MM.1S (cell line): ENCODE results near the gene ROBO2.

ENCODE experiments used
- DNase-seq: peaks from one replicate; pipeline ENCODE4 v3.0.0-alpha.2; 2015
- H2AFZ ChIP-seq: fragments of 300-600 bp; sonication (generic); 2 replicates; pipeline ENCODE4 v1.6.0; 2016; ENCODE audit warnings: antibody characterized with exemption, low read length
- H3F3A ChIP-seq: fragments of 300-600 bp; sonication (generic); 2 replicates; pipeline ENCODE4 v1.6.1; 2016; ENCODE audit warnings: mild to moderate bottlenecking, antibody characterized with exemption, low read length, moderate library complexity, mixed read lengths; ENCODE audit not compliant: insufficient read depth
- H3K27ac ChIP-seq: fragments of 300-600 bp; sonication (generic); 2 replicates; pipeline ENCODE4 v1.5.1; 2016; ENCODE audit warnings: mild to moderate bottlenecking, low read length
- H3K27me3 ChIP-seq: fragments of 300-600 bp; sonication (generic); replicated peaks from 2 replicates; pipeline ENCODE4 v1.6.0; 2016; ENCODE audit warnings: low read length; ENCODE audit not compliant: insufficient read depth
- H3K36me3 ChIP-seq: fragments of 300-600 bp; sonication (generic); replicated peaks from 2 replicates; pipeline ENCODE4 v1.6.1; 2016; ENCODE audit warnings: mild to moderate bottlenecking, low read length, mixed read lengths; ENCODE audit not compliant: insufficient read depth
- H3K4me1 ChIP-seq: fragments of 300-600 bp; sonication (generic); 2 replicates; pipeline ENCODE4 v1.6.1; 2016; ENCODE audit warnings: low read length, mixed read lengths
- H3K4me2 ChIP-seq: fragments of 300-600 bp; sonication (generic); 2 replicates; pipeline ENCODE4 v1.6.0; 2016; ENCODE audit warnings: low read depth, low read length
- H3K4me3 ChIP-seq: fragments of 300-600 bp; sonication (generic); 2 replicates; pipeline ENCODE4 v1.5.1; 2016; ENCODE audit warnings: low read length, mixed read lengths
- H3K79me2 ChIP-seq: fragments of 300-600 bp; sonication (generic); 2 replicates; pipeline ENCODE4 v1.6.1; 2016; ENCODE audit warnings: mixed run types, low read length, mixed read lengths
- H3K9ac ChIP-seq: fragments of 300-600 bp; sonication (generic); 2 replicates; pipeline ENCODE4 v1.6.1; 2016; ENCODE audit warnings: low read length, mixed read lengths
- H3K9me2 ChIP-seq: fragments of 300-600 bp; sonication (generic); replicated peaks from 2 replicates; pipeline ENCODE4 v1.6.1; 2016; ENCODE audit warnings: mild to moderate bottlenecking, low read length, mixed read lengths; ENCODE audit not compliant: insufficient read depth
- H3K9me3 ChIP-seq: fragments of 300-600 bp; sonication (generic); replicated peaks from 2 replicates; pipeline ENCODE4 v1.6.1; 2016; ENCODE audit warnings: mild to moderate bottlenecking, low read length, mixed read lengths; ENCODE audit not compliant: insufficient read depth
- H4K20me1 ChIP-seq: fragments of 300-600 bp; sonication (generic); 2 replicates; pipeline ENCODE4 v1.6.1; 2016; ENCODE audit warnings: mild to moderate bottlenecking, low read length, moderate library complexity, mixed read lengths; ENCODE audit not compliant: insufficient read depth
- CTCF ChIP-seq: fragments of 300-600 bp; sonication (generic); IDR thresholded peaks from 2 replicates; pipeline ENCODE4 v1.5.1; 2016; ENCODE audit warnings: antibody characterized with exemption, low read length, mixed read lengths
- EZH2 ChIP-seq: fragments of 300-600 bp; sonication (generic); optimal IDR thresholded peaks from 2 replicates; pipeline ENCODE3; 2017; ENCODE audit warnings: low read depth, mild to moderate bottlenecking, antibody characterized with exemption, low read length, mixed read lengths
- EZH2phosphoT487 ChIP-seq: fragments of 300-600 bp; sonication (generic); IDR thresholded peaks from 2 replicates; pipeline ENCODE4 v1.6.1; 2018; ENCODE audit warnings: antibody characterized with exemption, low read length

ROBO2 gene

GRCh38 chr3:77242371-77242770 is 202.5 kb downstream of the ROBO2 start:
- H2AFZ ChIP-seq: no peak overlapping the region
- no peak overlapping the region for H3K4me3 ChIP-seq
- H3K4me1 ChIP-seq: no peaks in the 10 kb centered on the region
- H3K36me3 ChIP-seq: no peaks in the 10 kb centered on the region
- no peaks in the 10 kb centered on the region for H3K27me3 ChIP-seq
- H3K9me2 ChIP-seq: no peaks in the 10 kb centered on the region
- H3K79me2 ChIP-seq: no peaks in the 10 kb centered on the region
- no peak overlapping the region for H3K9ac ChIP-seq
- H3K9me3 ChIP-seq: no peaks in the 10 kb centered on the region
- no peak for DNase-seq
- H3K27ac ChIP-seq: no peak overlapping the region
- no peaks in the 10 kb centered on the region for H3F3A ChIP-seq
- no peaks in the 10 kb centered on the region for H4K20me1 ChIP-seq
- no peak overlapping the region for H3K4me2 ChIP-seq
- TF ChIP-seq EZH2 (no peak), EZH2phosphoT487 (no peak), CTCF (no peak)

- Histone ChIP-seq H2AFZ (no peak overlapping the region), H3K4me3 (no peak overlapping the region), H3K4me1 (no peaks in the 10 kb centered on the region), H3K9ac (no peak overlapping the region), H3K36me3 (no peaks in the 10 kb centered on the region), H3K27ac (no peak overlapping the region), H3K79me2 (no peaks in the 10 kb centered on the region), H3K4me2 (no peak overlapping the region), H3K9me3 (no peaks in the 10 kb centered on the region), H3K27me3 (no peaks in the 10 kb centered on the region), H3F3A (no peaks in the 10 kb centered on the region), H4K20me1 (no peaks in the 10 kb centered on the region), H3K9me2 (no peaks in the 10 kb centered on the region)
- no peak for DNase-seq
- TF ChIP-seq CTCF (no peak), EZH2phosphoT487 (no peak), EZH2 (no peak)
These were observed 205.1 kb downstream of the ROBO2 start for GRCh38 chr3:77244981-77245380.

GRCh38 chr3:77247061-77247460 is 207.2 kb downstream of the ROBO2 start:
- Histone ChIP-seq H3K4me2 (no peak overlapping the region), H3K27me3 (no peaks in the 10 kb centered on the region), H3K9me3 (no peaks in the 10 kb centered on the region), H3K36me3 (no peaks in the 10 kb centered on the region), H4K20me1 (no peaks in the 10 kb centered on the region), H3K4me1 (no peaks in the 10 kb centered on the region), H3K9ac (no peak overlapping the region), H3F3A (no peaks in the 10 kb centered on the region), H3K27ac (no peak overlapping the region), H2AFZ (no peak overlapping the region), H3K79me2 (no peaks in the 10 kb centered on the region), H3K4me3 (no peak overlapping the region), H3K9me2 (no peaks in the 10 kb centered on the region)
- DNase-seq: no peak
- no peak for TF ChIP-seq EZH2phosphoT487
- TF ChIP-seq EZH2: no peak
- no peak for TF ChIP-seq CTCF
